IgD-negative memory B cell (primary cell): ENCODE measurements around the gene EIF2B2. TPM values are rescaled to one million over a fixed set of nuclear protein-coding genes. Genes with fewer than 3 reads are reported as not detected.

ENCODE experiments used
- H3K27ac Mint-ChIP-seq, 3 donors: one replicate each; pipeline ENCODE4 v1.8.0; 2020 to 2022; ENCODE audit warnings: mild to moderate bottlenecking in 3 of 3, mixed read lengths in 3 of 3, moderate library complexity in 1 of 3
- H3K27me3 Mint-ChIP-seq: one replicate; pipeline ENCODE4 v1.8.0; 2021; ENCODE audit warnings: mixed read lengths
- H3K36me3 Mint-ChIP-seq: one replicate; pipeline ENCODE4 v1.8.0; 2020; ENCODE audit warnings: mild to moderate bottlenecking, mixed read lengths
- H3K4me1 Mint-ChIP-seq, 3 donors: one replicate each; pipeline ENCODE4 v1.8.0; 2020 to 2022; ENCODE audit warnings: mixed read lengths in 3 of 3, mild to moderate bottlenecking in 1 of 3
- H3K4me3 Mint-ChIP-seq, 4 donors: one replicate each; pipeline ENCODE4 v1.8.0; 2020 to 2022; ENCODE audit warnings: mild to moderate bottlenecking in 4 of 4, mixed read lengths in 4 of 4, moderate library complexity in 3 of 4
- H3K9me3 Mint-ChIP-seq, 3 donors: one replicate each; pipeline ENCODE4 v1.8.0; 2020 to 2021; ENCODE audit warnings: mixed read lengths in 3 of 3, mild to moderate bottlenecking in 1 of 3
- polyA plus RNA-seq: library from polyadenylated mRNA; unstranded; fragments of 300-500 nt; fragmentation: Illumina TruSeq; gene quantifications from one replicate; pipeline ENCODE4 v1.2.3, GENCODE V29; 2021

Gene EIF2B2
- polyA plus RNA-seq, 1 donor from 2014 or later = 29.2 TPM

- H3K36me3 Mint-ChIP-seq = peaks cover 2% of the 10 kb centered on the region
- peak overlapping the region; percentile 86 to 97 (median 94) for H3K4me3 Mint-ChIP-seq
- H3K4me1 Mint-ChIP-seq = peaks cover 17 to 31% (median 23%) of the 10 kb centered on the region in 3 donors
- no peaks in the 10 kb centered on the region for H3K9me3 Mint-ChIP-seq
- no peaks in the 10 kb centered on the region for H3K27me3 Mint-ChIP-seq
- peak overlapping the region; percentile 78 to 98 (median 95) for H3K27ac Mint-ChIP-seq
Measured at GRCh38 chr14:75051556-75051899, 48.8 kb downstream of the EIF2B2 start.

GRCh38 chr14:75053396-75054291 lies 50.9 kb downstream of the EIF2B2 start:
- H3K27ac Mint-ChIP-seq = no peak overlapping the region
- H3K4me1 Mint-ChIP-seq = peaks cover 14 to 20% (median 17%) of the 10 kb centered on the region in 3 donors
- no peaks in the 10 kb centered on the region for H3K9me3 Mint-ChIP-seq
- no peaks in the 10 kb centered on the region for H3K27me3 Mint-ChIP-seq
- peak overlapping the region in 1 of 4 donors; percentile 70 for H3K4me3 Mint-ChIP-seq
- peaks cover 2% of the 10 kb centered on the region for H3K36me3 Mint-ChIP-seq

DNA sequence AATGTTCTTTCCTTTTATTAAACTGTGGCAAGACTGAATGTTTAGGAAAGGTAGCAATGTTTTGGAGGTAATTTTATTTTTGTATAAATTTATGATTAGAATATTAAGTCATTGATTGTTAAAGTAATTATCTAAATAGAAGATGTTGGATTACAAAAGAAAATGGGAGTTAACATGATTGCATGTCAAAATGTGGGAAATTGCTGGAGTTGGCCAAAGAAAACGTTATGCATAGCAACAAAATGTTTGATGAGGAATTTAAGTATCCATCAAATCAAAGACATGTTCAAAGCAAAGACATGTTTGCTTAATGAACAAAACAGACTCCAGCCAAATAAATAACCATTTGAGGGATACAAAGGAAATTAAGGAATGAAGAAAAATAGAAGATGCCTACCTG lies 51.7 kb downstream of the EIF2B2 start:
- peaks cover 2% of the 10 kb centered on the region for H3K36me3 Mint-ChIP-seq
- H3K9me3 Mint-ChIP-seq = no peaks in the 10 kb centered on the region
- no peak overlapping the region for H3K27ac Mint-ChIP-seq
- no peaks in the 10 kb centered on the region for H3K27me3 Mint-ChIP-seq
- peak overlapping the region in 1 of 4 donors; percentile 36 for H3K4me3 Mint-ChIP-seq
- peaks cover 12 to 18% (median 17%) of the 10 kb centered on the region in 3 donors for H3K4me1 Mint-ChIP-seq

DNA sequence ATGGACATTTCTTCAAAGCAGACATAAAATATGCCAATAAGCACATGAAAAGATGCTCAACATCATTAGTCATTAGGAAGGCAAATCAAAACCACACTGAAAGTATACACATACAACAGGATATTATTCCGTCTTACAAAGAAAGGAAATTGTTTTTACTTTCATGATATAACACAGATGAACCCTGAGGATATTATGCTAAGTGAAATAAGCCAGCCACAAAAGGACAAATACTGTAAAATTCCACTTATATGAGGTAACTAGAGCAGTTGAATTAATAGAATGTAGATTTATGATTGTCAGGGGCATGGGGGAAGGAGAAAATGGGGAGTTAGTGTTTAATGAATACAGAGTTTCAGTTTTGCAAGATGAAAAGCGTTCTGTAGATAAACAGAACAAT lies 56.9 kb downstream of the EIF2B2 start:
- Mint-ChIP-seq H3K9me3 (no peaks in the 10 kb centered on the region), H3K4me3 (peak overlapping the region in 1 of 4 donors; percentile 78), H3K27ac (peak overlapping the region in 1 of 3 donors; percentile 29), H3K27me3 (no peaks in the 10 kb centered on the region), H3K4me1 (peaks cover 14 to 18% (median 15%) of the 10 kb centered on the region in 3 donors), H3K36me3 (peaks cover 2% of the 10 kb centered on the region)

DNA sequence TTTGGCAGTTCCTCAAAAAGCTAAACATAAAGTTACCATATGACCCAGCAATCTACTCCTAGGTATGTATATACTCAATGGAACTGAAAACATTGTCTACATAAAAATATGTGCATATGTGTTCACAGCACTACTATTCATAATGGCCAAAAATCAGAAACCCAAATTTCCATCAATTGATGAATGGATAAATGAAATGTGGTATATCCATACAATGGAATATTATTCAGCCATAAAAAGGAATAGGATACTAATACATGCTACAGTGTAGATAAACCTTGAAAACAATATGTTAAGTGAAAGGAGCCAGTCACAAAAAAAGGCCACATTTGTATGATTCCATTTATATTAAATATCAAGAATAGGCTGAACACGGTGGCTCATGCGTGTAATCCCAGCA lies 57.7 kb downstream of the EIF2B2 start:
- no peaks in the 10 kb centered on the region for H3K9me3 Mint-ChIP-seq
- H3K27ac Mint-ChIP-seq = no peak overlapping the region
- H3K4me3 Mint-ChIP-seq = no peak overlapping the region
- no peaks in the 10 kb centered on the region for H3K27me3 Mint-ChIP-seq
- H3K4me1 Mint-ChIP-seq = peaks cover 15 to 18% (median 16%) of the 10 kb centered on the region in 3 donors
- H3K36me3 Mint-ChIP-seq = peaks cover 1% of the 10 kb centered on the region

Other genes starting within 250 kb of the EIF2B2 start
- gene YLPM1, start 239.6 kb upstream of the EIF2B2 start, polyA plus RNA-seq = 15.6 TPM
- gene PROX2, start 126.8 kb upstream of the EIF2B2 start, polyA plus RNA-seq = not detected
- gene DLST, start 121.0 kb upstream of the EIF2B2 start, polyA plus RNA-seq = 10.3 TPM
- gene RPS6KL1, start 79.7 kb upstream of the EIF2B2 start, polyA plus RNA-seq = 1.4 TPM
- not detected for gene PGF, start 47.3 kb upstream of the EIF2B2 start, polyA plus RNA-seq
- gene MLH3, start 48.5 kb downstream of the EIF2B2 start, polyA plus RNA-seq = 8.4 TPM
- 15.2 TPM for gene ACYP1, start 61.1 kb downstream of the EIF2B2 start, polyA plus RNA-seq
- gene ZC2HC1C, start 66.7 kb downstream of the EIF2B2 start, polyA plus RNA-seq = 3.1 TPM
- gene NEK9, start 124.1 kb downstream of the EIF2B2 start, polyA plus RNA-seq = 16.9 TPM
- gene TMED10, start 173.7 kb downstream of the EIF2B2 start, polyA plus RNA-seq = 184 TPM